Measurements from ENCODE around the gene IL15.

DNA sequence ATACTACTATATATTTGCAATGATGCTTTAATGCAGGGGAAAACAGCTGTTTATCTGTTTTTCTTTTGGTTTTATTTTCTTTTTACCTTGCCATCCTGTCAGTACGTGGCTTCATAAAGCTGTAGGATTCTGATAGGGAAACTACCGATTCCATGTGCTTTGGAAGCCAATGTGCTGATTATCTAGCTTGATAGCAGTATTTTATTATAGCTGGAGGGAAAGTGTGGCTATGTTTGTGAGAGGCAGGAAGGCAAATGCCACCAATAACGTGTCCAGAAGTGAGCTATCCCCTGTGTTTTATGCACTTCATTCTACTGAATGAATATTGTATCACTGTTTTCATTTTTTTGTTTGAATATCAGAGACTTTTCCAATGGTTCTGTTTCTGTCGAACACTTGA lies 43.7 kb downstream of the IL15 start:
- TF ChIP-seq POLR2A (IDR thresholded peaks at IDR 0.05) = no peak
- TF ChIP-seq, protein P1, sequence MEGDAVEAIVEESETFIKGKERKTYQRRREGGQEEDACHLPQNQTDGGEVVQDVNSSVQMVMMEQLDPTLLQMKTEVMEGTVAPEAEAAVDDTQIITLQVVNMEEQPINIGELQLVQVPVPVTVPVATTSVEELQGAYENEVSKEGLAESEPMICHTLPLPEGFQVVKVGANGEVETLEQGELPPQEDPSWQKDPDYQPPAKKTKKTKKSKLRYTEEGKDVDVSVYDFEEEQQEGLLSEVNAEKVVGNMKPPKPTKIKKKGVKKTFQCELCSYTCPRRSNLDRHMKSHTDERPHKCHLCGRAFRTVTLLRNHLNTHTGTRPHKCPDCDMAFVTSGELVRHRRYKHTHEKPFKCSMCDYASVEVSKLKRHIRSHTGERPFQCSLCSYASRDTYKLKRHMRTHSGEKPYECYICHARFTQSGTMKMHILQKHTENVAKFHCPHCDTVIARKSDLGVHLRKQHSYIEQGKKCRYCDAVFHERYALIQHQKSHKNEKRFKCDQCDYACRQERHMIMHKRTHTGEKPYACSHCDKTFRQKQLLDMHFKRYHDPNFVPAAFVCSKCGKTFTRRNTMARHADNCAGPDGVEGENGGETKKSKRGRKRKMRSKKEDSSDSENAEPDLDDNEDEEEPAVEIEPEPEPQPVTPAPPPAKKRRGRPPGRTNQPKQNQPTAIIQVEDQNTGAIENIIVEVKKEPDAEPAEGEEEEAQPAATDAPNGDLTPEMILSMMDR (IDR thresholded peaks at IDR 0.05) = no peak

All from esophagus squamous epithelium (tissue), 4 donors.